ENCODE measurements around the gene PDE4B.

GRCh38 chr1:66359269-66359668 is 566.6 kb downstream of the PDE4B start:
- no peak for TF ChIP-seq CTCF (conservative IDR thresholded peaks at IDR 0.05; ENCODE audit: low read length)
- TF ChIP-seq EZH2phosphoT487 (IDR thresholded peaks at IDR 0.05; ENCODE audit: borderline replicate concordance): no peak

Measured in Loucy (cell line).